ENCODE data around the gene ARID3B. TPM values are rescaled to one million over a fixed set of nuclear protein-coding genes. Genes with fewer than 3 reads are reported as not detected.
A peak's percentile ranks its signal among the peaks of the same experiment; 100 is the strongest.

Gene ARID3B
- polyA plus RNA-seq, 1 experiment, result 1.6 TPM

DNA sequence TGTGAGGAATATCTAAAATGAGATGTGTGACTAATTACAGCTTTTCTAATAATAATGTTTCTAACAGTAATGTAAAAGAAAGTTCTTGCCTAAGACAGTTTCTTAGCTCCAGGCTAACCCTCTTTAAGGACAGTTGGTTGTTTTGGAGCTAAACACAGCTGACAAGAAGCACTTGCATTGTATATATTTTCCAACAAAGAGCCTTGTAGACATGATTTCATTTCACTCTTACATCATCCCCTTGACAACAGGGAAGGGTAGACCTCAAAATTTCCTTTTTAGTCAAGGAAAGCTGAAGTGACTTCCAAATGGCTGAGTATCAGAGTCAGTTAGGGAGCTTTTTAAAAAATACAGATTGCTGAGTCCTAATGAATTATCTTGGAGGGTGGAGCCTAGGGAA is 4.1 kb downstream of the ARID3B start:
- no peak overlapping the region for H3K27ac ChIP-seq (ENCODE audit: low read depth, low read length)
- POLR2A ChIA-PET, result interaction anchor here (1.1 to 1.9 kb wide), 4 partner anchors 15 to 72 kb away, joined by 3 to 11 read pairs (median 6); partner anchors contain the start of gene CLK3
- no peak overlapping the region for H3K4me3 ChIP-seq (ENCODE audit: low read depth, low read length)
- CTCF ChIA-PET, result interaction anchor here (1.1 to 1.7 kb wide), 3 partner anchors 90 to 163 kb away, joined by 3 to 6 read pairs (median 3); no protein-coding TSS in a partner anchor
- TF ChIP-seq, protein P1, sequence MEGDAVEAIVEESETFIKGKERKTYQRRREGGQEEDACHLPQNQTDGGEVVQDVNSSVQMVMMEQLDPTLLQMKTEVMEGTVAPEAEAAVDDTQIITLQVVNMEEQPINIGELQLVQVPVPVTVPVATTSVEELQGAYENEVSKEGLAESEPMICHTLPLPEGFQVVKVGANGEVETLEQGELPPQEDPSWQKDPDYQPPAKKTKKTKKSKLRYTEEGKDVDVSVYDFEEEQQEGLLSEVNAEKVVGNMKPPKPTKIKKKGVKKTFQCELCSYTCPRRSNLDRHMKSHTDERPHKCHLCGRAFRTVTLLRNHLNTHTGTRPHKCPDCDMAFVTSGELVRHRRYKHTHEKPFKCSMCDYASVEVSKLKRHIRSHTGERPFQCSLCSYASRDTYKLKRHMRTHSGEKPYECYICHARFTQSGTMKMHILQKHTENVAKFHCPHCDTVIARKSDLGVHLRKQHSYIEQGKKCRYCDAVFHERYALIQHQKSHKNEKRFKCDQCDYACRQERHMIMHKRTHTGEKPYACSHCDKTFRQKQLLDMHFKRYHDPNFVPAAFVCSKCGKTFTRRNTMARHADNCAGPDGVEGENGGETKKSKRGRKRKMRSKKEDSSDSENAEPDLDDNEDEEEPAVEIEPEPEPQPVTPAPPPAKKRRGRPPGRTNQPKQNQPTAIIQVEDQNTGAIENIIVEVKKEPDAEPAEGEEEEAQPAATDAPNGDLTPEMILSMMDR (IDR thresholded peaks at IDR 0.05; ENCODE audit: low read depth, low read length), result no peak
- no peaks in the 10 kb centered on the region for H3K27me3 ChIP-seq (ENCODE audit: control insufficient read depth, insufficient read depth, low read length)
- no peaks in the 10 kb centered on the region; the same call in 1 of the 2 replicates for H3K9me3 ChIP-seq (ENCODE audit: control insufficient read depth, insufficient read depth, low read length)
- DNase-seq (ENCODE audit: low read depth, low spot score), result no peak

DNA sequence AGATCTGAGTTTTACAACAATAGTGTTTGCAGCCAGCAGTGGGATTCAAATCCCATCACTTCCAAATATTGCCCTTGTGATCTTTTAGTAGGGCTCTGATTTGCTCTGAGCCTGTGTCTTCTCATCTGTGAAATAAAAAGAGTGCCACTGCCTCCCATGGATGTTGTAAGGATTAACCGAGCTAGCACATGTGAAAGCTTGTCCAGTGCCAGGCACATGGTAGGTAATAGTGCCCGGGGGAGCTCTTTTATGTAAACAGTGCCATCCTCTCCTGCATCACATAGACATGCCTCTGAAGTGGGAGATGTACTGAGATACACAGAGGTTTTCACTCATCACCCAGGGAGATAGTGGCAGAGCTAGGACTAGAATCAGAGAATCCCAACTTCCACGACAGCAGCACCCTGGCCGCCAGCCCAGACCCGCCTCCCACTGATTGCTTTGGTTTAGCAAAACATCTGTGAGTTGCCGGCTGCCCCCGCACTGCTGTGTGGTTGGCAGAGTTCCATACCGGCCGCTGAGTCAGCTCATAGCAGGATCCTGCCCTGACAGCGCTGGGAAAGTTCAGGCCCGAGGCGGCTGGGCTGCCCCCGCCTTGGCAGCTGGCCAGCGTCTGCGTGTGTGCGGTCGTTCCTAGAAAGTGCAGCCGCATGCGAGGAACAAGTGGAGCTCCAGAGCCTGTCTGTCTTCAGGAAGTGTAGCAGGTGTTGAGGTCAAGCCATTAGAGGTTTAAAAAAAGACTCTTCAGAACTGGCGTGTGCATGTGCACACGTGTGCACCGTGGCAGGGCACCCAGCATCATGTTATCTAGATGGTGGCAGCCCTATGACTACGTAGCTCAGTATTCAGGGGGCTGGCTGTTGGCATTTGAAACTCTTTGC is 5.0 kb downstream of the ARID3B start:
- Histone ChIP-seq H3K4me3 (ENCODE audit: low read depth, low read length) (no peak overlapping the region), H3K27ac (ENCODE audit: low read depth, low read length) (no peak overlapping the region), H3K9me3 (ENCODE audit: control insufficient read depth, insufficient read depth, low read length) (no peaks in the 10 kb centered on the region; the same call in 1 of the 2 replicates), H3K27me3 (ENCODE audit: control insufficient read depth, insufficient read depth, low read length) (no peaks in the 10 kb centered on the region)
- ChIA-PET POLR2A (interaction anchor here (0.5 to 1.9 kb wide), 6 partner anchors 16 to 71 kb away, joined by 3 to 11 read pairs (median 4); partner anchors contain the start of gene CLK3), CTCF (interaction anchor here (1.1 to 1.7 kb wide), 3 partner anchors 89 to 164 kb away, joined by 3 to 6 read pairs (median 3); no protein-coding TSS in a partner anchor)
- peak; percentile 99 for DNase-seq (ENCODE audit: low read depth, low spot score)
- TF ChIP-seq, protein P1 (IDR thresholded peaks at IDR 0.05; ENCODE audit: low read depth, low read length), result no peak

DNA sequence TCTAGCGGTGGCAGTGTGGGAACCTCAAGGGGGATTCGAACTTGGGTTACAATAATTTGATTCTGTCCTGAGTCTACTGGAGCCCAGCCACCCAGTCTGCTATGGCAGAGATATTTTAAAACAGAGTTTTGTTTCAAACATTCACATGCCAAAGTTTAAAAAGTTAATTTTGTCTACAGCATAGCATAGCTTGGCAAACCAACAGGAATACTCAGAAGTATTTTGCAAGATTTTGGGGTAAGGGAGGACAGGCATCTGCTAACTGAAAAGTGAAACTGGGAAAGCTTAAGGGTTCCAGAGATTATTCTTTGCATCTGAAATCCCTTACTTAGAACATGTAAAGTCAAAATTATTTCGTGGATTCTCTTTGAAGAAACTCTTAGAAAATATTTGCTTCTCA is 6.6 kb downstream of the ARID3B start:
- ChIA-PET POLR2A (no interaction called here), CTCF (no interaction called here)
- H3K27ac ChIP-seq (ENCODE audit: low read depth, low read length), result no peak overlapping the region
- TF ChIP-seq, protein P1 (IDR thresholded peaks at IDR 0.05; ENCODE audit: low read depth, low read length), result no peak
- no peak overlapping the region for H3K4me3 ChIP-seq (ENCODE audit: low read depth, low read length)
- no peaks in the 10 kb centered on the region for H3K9me3 ChIP-seq (ENCODE audit: control insufficient read depth, insufficient read depth, low read length)
- no peaks in the 10 kb centered on the region for H3K27me3 ChIP-seq (ENCODE audit: control insufficient read depth, insufficient read depth, low read length)
- no peak for DNase-seq (ENCODE audit: low read depth, low spot score)

DNA sequence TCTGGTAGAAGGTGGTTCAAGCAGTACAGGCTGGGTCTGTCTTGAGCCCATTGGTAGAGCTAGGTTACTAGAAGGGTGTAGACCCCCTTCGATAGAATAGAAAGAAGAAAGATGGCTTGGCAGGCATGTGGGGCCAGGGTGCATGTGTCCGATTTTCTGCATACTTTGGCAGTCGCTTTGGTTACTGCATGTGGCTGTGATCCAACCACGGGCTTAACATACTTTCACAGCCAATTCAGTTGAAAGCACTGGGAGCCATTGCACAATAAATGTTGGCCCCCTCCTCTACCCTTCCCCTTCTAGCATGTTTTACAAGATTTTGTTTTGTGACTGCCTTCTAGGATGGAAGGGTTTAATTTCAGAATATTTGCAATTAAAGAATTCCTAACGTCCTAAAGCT is 7.2 kb downstream of the ARID3B start:
- TF ChIP-seq, protein P1 (IDR thresholded peaks at IDR 0.05; ENCODE audit: low read depth, low read length), result no peak
- CTCF ChIA-PET, result no interaction called here
- POLR2A ChIA-PET, result no interaction called here

DNA sequence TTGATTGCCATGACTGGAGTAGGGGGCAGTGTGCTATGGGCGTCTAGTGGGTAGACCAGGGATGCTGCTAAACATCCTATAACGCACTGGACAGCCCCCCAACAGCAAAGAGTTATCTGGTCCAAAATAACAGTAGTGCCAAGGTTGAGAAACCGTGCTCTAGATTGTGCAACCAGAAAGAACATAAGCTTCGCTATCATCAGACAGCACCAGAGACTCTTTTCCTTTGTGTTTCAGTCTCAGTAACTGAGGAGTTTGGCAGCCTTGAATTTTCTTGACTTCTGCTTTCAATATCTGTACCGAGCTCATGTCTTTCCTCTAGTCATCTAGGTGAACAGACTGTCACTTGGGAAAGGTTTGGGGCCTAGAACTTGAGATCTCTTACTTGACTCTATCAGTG is 8.8 kb downstream of the ARID3B start:
- ChIA-PET CTCF (interaction anchor here (0.6 to 1.2 kb wide), 2 partner anchors 60 to 176 kb away, joined by 3 to 4 read pairs; no protein-coding TSS in a partner anchor), POLR2A (interaction anchor here (0.8 kb wide), 1 partner anchor 49 kb away, joined by 3 read pairs; no protein-coding TSS in a partner anchor)
- Histone ChIP-seq H3K9me3 (ENCODE audit: control insufficient read depth, insufficient read depth, low read length) (no peaks in the 10 kb centered on the region), H3K27me3 (ENCODE audit: control insufficient read depth, insufficient read depth, low read length) (no peaks in the 10 kb centered on the region), H3K27ac (ENCODE audit: low read depth, low read length) (no peak overlapping the region), H3K4me3 (ENCODE audit: low read depth, low read length) (no peak overlapping the region)
- DNase-seq (ENCODE audit: low read depth, low spot score), result no peak
- TF ChIP-seq, protein P1 (IDR thresholded peaks at IDR 0.05; ENCODE audit: low read depth, low read length), result no peak

More for the DNA sequence above, 7.2 kb downstream of the ARID3B start:
- Histone ChIP-seq H3K9me3 (ENCODE audit: control insufficient read depth, insufficient read depth, low read length) (no peaks in the 10 kb centered on the region), H3K27ac (ENCODE audit: low read depth, low read length) (no peak overlapping the region), H3K27me3 (ENCODE audit: control insufficient read depth, insufficient read depth, low read length) (no peaks in the 10 kb centered on the region), H3K4me3 (ENCODE audit: low read depth, low read length) (no peak overlapping the region)
- DNase-seq (ENCODE audit: low read depth, low spot score), result no peak
